K562 (cell line): ENCODE measurements around the gene OBSCN. TPM values are rescaled to one million over a fixed set of nuclear protein-coding genes. Genes with fewer than 3 reads are reported as not detected.
A peak's percentile ranks its signal among the peaks of the same experiment; 100 is the strongest.

ENCODE experiments used
- ATAC-seq: fragments of 200-7000 bp; cut with Tn5 transposase; 3 replicates; pipeline ENCODE4 v1.9.1; 2020; ENCODE audit warnings: moderate library complexity
- BruUV-seq: library from RNA; stranded (reverse); fragments of 400-500 nt; replicated peaks from 2 replicates; lab custom pipeline; 2021; lab: Mats Ljungman, UMichigan
- CTCF ChIA-PET: fragments of 300-600 bp; formaldehyde crosslinking; extraction: SDS; loops from one replicate; lab custom pipeline; 2021; ENCODE audit warnings: low intra/inter-chr PET ratio; lab: Yijun Ruan, JAX
- POLR2A ChIA-PET: fragments of 300-600, 350-650 bp; sonication (Branson Sonifier 250); formaldehyde crosslinking; extraction: SDS; loops from one replicate; lab custom pipeline; 2021; ENCODE audit warnings: antibody characterized with exemption, inconsistent platforms; lab: Yijun Ruan, JAX
- DNase-seq, 4 experiments: peaks; one replicate each; pipeline versions ENCODE4 v3.0.0 to v3.0.0-alpha.2; 2011 to 2018; ENCODE audit warnings: low spot score in 3 of 4, mixed read lengths in 3 of 4; ENCODE audit errors: extremely low read depth in 1 of 4
- FAIRE-seq: peaks from 2 replicates; lab custom pipeline; 2011; peaks lifted over from hg19 to GRCh38; lab: Jason Lieb, UNC
- H2AFZ ChIP-seq: 2 replicates; pipeline ENCODE4 v1.6.0; 2011; ENCODE audit warnings: low read depth, low read length, control low read depth, inconsistent platforms
- H3K27ac ChIP-seq: fragments of 200-600 bp; 3 replicates; pipeline ENCODE4 v1.8.0; 2011; ENCODE audit warnings: low read depth, mild to moderate bottlenecking, control low read depth, inconsistent platforms, low read length, moderate library complexity, mixed read lengths; ENCODE audit errors: extremely low read depth
- H3K27me3 ChIP-seq, 2 experiments: fragments of 300-600 bp in 1 of 2; 2 replicates in 1 of 2; 3 replicates in 1 of 2; pipeline versions ENCODE4 v1.6.0 to v1.8.0; 2011; ENCODE audit warnings: inconsistent platforms in 2 of 2, low read length in 2 of 2, mild to moderate bottlenecking in 1 of 2, mixed read lengths in 1 of 2, moderate library complexity in 1 of 2; ENCODE audit not compliant: control insufficient read depth in 2 of 2, insufficient read depth in 2 of 2
- H3K36me3 ChIP-seq: fragments of 300-600 bp; 3 replicates; pipeline ENCODE4 v1.8.0; 2011; ENCODE audit warnings: mild to moderate bottlenecking, low read length, inconsistent platforms; ENCODE audit not compliant: control insufficient read depth, insufficient read depth
- H3K4me1 ChIP-seq, 2 experiments: fragments of 200-600 bp in 1 of 2; replicated peaks in 1 of 2; 2 replicates in 1 of 2; 3 replicates in 1 of 2; pipeline versions ENCODE4 v1.5.1 to v1.8.0; 2011; ENCODE audit warnings: inconsistent platforms in 2 of 2, low read length in 2 of 2, mild to moderate bottlenecking in 1 of 2, mixed read lengths in 1 of 2, moderate library complexity in 1 of 2; ENCODE audit not compliant: control insufficient read depth in 2 of 2, insufficient read depth in 2 of 2
- H3K4me2 ChIP-seq: 2 replicates; pipeline ENCODE4 v1.6.1; 2011; ENCODE audit warnings: low read length, control low read depth, inconsistent platforms, mixed read lengths; ENCODE audit not compliant: insufficient read depth
- H3K4me3 ChIP-seq: fragments of 200-600 bp; sonication (generic), shearing (Covaris generic); 2 replicates; pipeline ENCODE4 v1.5.1; 2016; ENCODE audit warnings: control low read depth, inconsistent platforms
- H3K79me2 ChIP-seq: fragments of 200-600 bp; 3 replicates; pipeline ENCODE4 v1.8.0; 2011; ENCODE audit warnings: low read length, inconsistent platforms; ENCODE audit not compliant: control insufficient read depth, insufficient read depth
- H3K9ac ChIP-seq, 2 experiments: 2 replicates each; pipeline versions ENCODE4 v1.6.0 to v1.6.1; 2011; ENCODE audit warnings: low read depth in 2 of 2, low read length in 2 of 2, control low read depth in 1 of 2, inconsistent platforms in 1 of 2, mild to moderate bottlenecking in 1 of 2, mixed read lengths in 1 of 2; ENCODE audit not compliant: insufficient read depth in 1 of 2
- H3K9me1 ChIP-seq: one replicate; pipeline ENCODE4 v1.6.0; 2011; ENCODE audit warnings: inconsistent platforms, mild to moderate bottlenecking, low read length, moderate library complexity; ENCODE audit not compliant: control insufficient read depth, insufficient read depth
- H3K9me3 ChIP-seq: replicated peaks from 2 replicates; pipeline ENCODE4 v1.5.1; 2011; ENCODE audit warnings: low read depth, low read length, inconsistent platforms; ENCODE audit not compliant: control insufficient read depth, insufficient read depth
- H4K20me1 ChIP-seq: replicated peaks from 2 replicates; pipeline ENCODE4 v1.6.1; 2011; ENCODE audit warnings: low read length, inconsistent platforms, mixed read lengths; ENCODE audit not compliant: control insufficient read depth, insufficient read depth
- CBFB ChIP-seq: sonication (generic); formaldehyde crosslinking; IDR thresholded peaks from 2 replicates; pipeline ENCODE4 v1.4.0; 2020; ENCODE audit warnings: mild to moderate bottlenecking, missing genetic modification reagents
- ETV5 ChIP-seq: sonication (generic); formaldehyde crosslinking; IDR thresholded peaks from 2 replicates; pipeline ENCODE4 v1.4.0; 2020; ENCODE audit warnings: low read depth, mild to moderate bottlenecking, missing genetic modification reagents
- RBM39 ChIP-seq: fragments of 200-400 bp; formaldehyde crosslinking; optimal IDR thresholded peaks from 2 replicates; pipeline ENCODE3; 2018; ENCODE audit warnings: low read depth, low read length
- TFAP4 ChIP-seq: sonication (generic); formaldehyde crosslinking; IDR thresholded peaks from 2 replicates; pipeline ENCODE4 v1.8.0; 2022; ENCODE audit warnings: missing genetic modification reagents, mild to moderate bottlenecking, moderate library complexity, borderline replicate concordance
- YY1 ChIP-seq, 3 experiments: IDR thresholded peaks; 2 replicates each; pipeline ENCODE4 v1.6.1; 2011; ENCODE audit warnings: low read length in 2 of 3, mild to moderate bottlenecking in 2 of 3, moderate library complexity in 2 of 3, borderline replicate concordance in 1 of 3, control low read depth in 1 of 3, low read depth in 1 of 3; ENCODE audit not compliant: insufficient read depth in 3 of 3, insufficient replicate concordance in 2 of 3, control insufficient read depth in 1 of 3, insufficient read length in 1 of 3; ENCODE audit errors: extremely low read depth in 1 of 3
- ZBTB7A ChIP-seq: IDR thresholded peaks from 2 replicates; pipeline ENCODE4 v1.6.1; 2011; ENCODE audit warnings: low read depth, mild to moderate bottlenecking, low read length, moderate library complexity, borderline replicate concordance; ENCODE audit not compliant: control insufficient read depth
- ZFP36 ChIP-seq: fragments of 150-350 bp; IDR thresholded peaks from 2 replicates; pipeline ENCODE4 v1.6.1; 2018; ENCODE audit warnings: low read length, low read depth; ENCODE audit not compliant: partially characterized antibody
- ZNF3 ChIP-seq: fragments of 250-450 bp; sonication (Bioruptor Pico); IDR thresholded peaks from 2 replicates; pipeline ENCODE4 v1.5.0; 2021; ENCODE audit warnings: mild to moderate bottlenecking, moderate library complexity
- ZNF740 ChIP-seq, 3 experiments: fragments of 200-800 bp in 1 of 3; sonication (Bioruptor generic) in 1 of 3; sonication (generic) in 1 of 3; formaldehyde crosslinking in 1 of 3; IDR thresholded peaks; 2 replicates each; pipeline versions ENCODE4 v1.6.1 to v1.8.0; 2016 to 2022; ENCODE audit warnings: mild to moderate bottlenecking in 2 of 3, missing compliant biosample characterization in 2 of 3, missing genetic modification characterization in 2 of 3, missing genetic modification reagents in 1 of 3
- WGBS: fragments of 100-300 bp; shearing (Covaris generic); methylation state at CpG from one replicate; pipeline ENCODE4 v1.1.6; 2016; ENCODE audit warnings: low coverage, mixed read lengths; ENCODE audit not compliant: insufficient coverage; ENCODE audit errors: missing lambda C conversion rate; 5-methylcytosine and 5-hydroxymethylcytosine counted together
- in situ Hi-C: fragments of 300-500 bp; cut with MboI; formaldehyde crosslinking; loops from 4 replicates; pipeline ENCODE4 v1.15.0; 2018; ENCODE audit warnings: inconsistent platforms, mixed read lengths
- intact Hi-C: fragments of 100-400 bp; cut with micrococcal nuclease; formaldehyde crosslinking; loops from 2 replicates; pipeline ENCODE4 v1.14.2; 2022
- polyA plus RNA-seq, 8 experiments: library from polyadenylated mRNA; depleted of rRNA in 4 of 8; stranded (reverse) in 5 of 8; unstranded in 3 of 8; fragments of >200 nt; fragmentation: Nextera tagmentation in 2 of 8; fragmentation: Illumina TruSeq in 1 of 8; extraction: Ambion mirVana in 2 of 8; extraction: Trizol in 1 of 8; gene quantifications; 2 replicates each; pipeline versions ENCODE4 v1.2.1 to v1.2.3, GENCODE V29; 2011 to 2014; ENCODE audit warnings: inconsistent platforms in 1 of 8, missing spikeins in 1 of 8
- total RNA-seq, 7 experiments: library from RNA; depleted of rRNA in 6 of 7; stranded (reverse); fragments of >200 nt in 6 of 7; fragmentation: Illumina TruSeq in 2 of 7; extraction: Trizol in 2 of 7; gene quantifications; 2 replicates each; pipeline versions ENCODE4 v1.2.1 to v1.2.3, GENCODE V29; 2011 to 2021; ENCODE audit warnings: low replicate concordance in 1 of 7

The OBSCN gene
- total and polyA plus RNA-seq, 9 of the 15 experiments (the other 6 are each of a cell fraction or from before 2014, with no cell fraction given): 0.18 to 19.7 (median 3.6) TPM

- TF ChIP-seq YY1 (IDR thresholded peaks at IDR 0.05; ENCODE audit: borderline replicate concordance in 1 of 3, control insufficient read depth in 1 of 3, extremely low read depth in 1 of 3, insufficient read depth in 3 of 3, insufficient read length in 1 of 3, insufficient replicate concordance in 2 of 3, low read depth in 1 of 3, low read length in 2 of 3): no peak
These were observed 46.0 kb upstream of the OBSCN start (continued) for GRCh38 chr1:228161866-228162265.

- 49% methylated on average over 12 of the region's 14 CpGs for WGBS
- Histone ChIP-seq H3K36me3 (no peaks in the 10 kb centered on the region), H3K27me3 (no peaks in the 10 kb centered on the region), H3K9me3 (no peaks in the 10 kb centered on the region), H3K79me2 (peaks cover 10% of the 10 kb centered on the region), H4K20me1 (peaks cover 6% of the 10 kb centered on the region), H3K9ac (peak overlapping the region in 1 of 2 experiments; percentile 83; a peak in 2 of 4 replicates), H3K4me3 (no peak overlapping the region), H3K27ac (no peak overlapping the region), H2AFZ (no peak overlapping the region), H3K9me1 (peaks cover 12% of the 10 kb centered on the region), H3K4me2 (no peak overlapping the region), H3K4me1 (peaks cover 18 to 63% of the 10 kb centered on the region in 2 experiments)
- peak; percentile 52; the same call in 1 of the 2 replicates for TF ChIP-seq ZBTB7A
- 0 out of 2 replicates have a peak, but pooled peaks have one; percentile 20 for TF ChIP-seq ZNF740 (CRISPR knock-in tag; IDR thresholded peaks at IDR 0.05)
- no peak for TF ChIP-seq ZNF740 (tag; IDR thresholded peaks at IDR 0.05)
- TF ChIP-seq ZFP36: peak; percentile 93
- TF ChIP-seq CBFB: no peak
- 0 out of 2 replicates have a peak, but pooled peaks have one; percentile 18 for TF ChIP-seq TFAP4 (CRISPR knock-in tag)
- TF ChIP-seq RBM39: no peak
- no peak for TF ChIP-seq ZNF3 (CRISPR knock-in tag)
- no peak for TF ChIP-seq ETV5 (CRISPR knock-in tag)
- peak in 3 of 4 experiments; percentile 39 to 43 (median 42) for DNase-seq
- no peak for FAIRE-seq
- no TSS peak for BruUV-seq
- CTCF ChIA-PET: no interaction called here
- intact Hi-C loops: no loop called here
- in situ Hi-C loops: no loop called here
- POLR2A ChIA-PET: interaction anchor here (0.6 to 3.3 kb wide), 5 partner anchors 11 to 242 kb away, joined by 3 to 15 read pairs (median 3); no protein-coding TSS in a partner anchor
- no peak for ATAC-seq
These were observed 45.4 kb upstream of the OBSCN start for GRCh38 chr1:228162286-228163006.
